ENCODE data around the gene GPC5. TPM values are rescaled to one million over a fixed set of nuclear protein-coding genes. Genes with fewer than 3 reads are reported as not detected.

Gene GPC5
- total and polyA plus RNA-seq, 2 experiments from 2014 or later: 0.32 TPM; not detected in 1

- DNase-seq: no peak
- Histone ChIP-seq H3K9me3 (ENCODE audit: low read depth) (no peaks in the 10 kb centered on the region), H3K4me1 (ENCODE audit: insufficient read depth) (no peaks in the 10 kb centered on the region), H2AFZ (no peak overlapping the region), H3K27ac (no peak overlapping the region), H4K20me1 (ENCODE audit: insufficient read depth) (no peaks in the 10 kb centered on the region), H3K27me3 (replicated peaks; ENCODE audit: insufficient read depth) (no peaks in the 10 kb centered on the region), H3K79me2 (ENCODE audit: insufficient read depth) (no peaks in the 10 kb centered on the region), H3K4me3 (no peak overlapping the region), H3K9me2 (ENCODE audit: insufficient read depth) (no peaks in the 10 kb centered on the region), H3F3A (ENCODE audit: insufficient read depth) (no peaks in the 10 kb centered on the region), H3K9ac (no peak overlapping the region), H3K4me2 (ENCODE audit: unreplicated experiment) (no peak overlapping the region), H3K36me3 (ENCODE audit: low read depth) (no peaks in the 10 kb centered on the region)
- TF ChIP-seq EZH2 (IDR thresholded peaks at IDR 0.05; ENCODE audit: insufficient read depth, poor library complexity, severe bottlenecking): no peak
- no peak for TF ChIP-seq EZH2phosphoT487 (IDR thresholded peaks at IDR 0.05; ENCODE audit: insufficient read depth, low read depth)
- WGBS, 2 experiments (ENCODE audit: low coverage in 1 of 2, low lambda C conversion rate in 2 of 2, missing lambda C conversion rate in 2 of 2): 35 to 36% methylated on average over 1 of the region's 1 CpG
- in situ Hi-C loops (cut with MboI): no loop called here
Observed at GRCh38 chr13:92656103-92656502, 1257.7 kb downstream of the GPC5 start.

GRCh38 chr13:92656648-92657047, 1258.2 kb downstream of the GPC5 start:
- TF ChIP-seq EZH2 (IDR thresholded peaks at IDR 0.05; ENCODE audit: insufficient read depth, poor library complexity, severe bottlenecking) (no peak), EZH2phosphoT487 (IDR thresholded peaks at IDR 0.05; ENCODE audit: insufficient read depth, low read depth) (no peak)
- no peaks in the 10 kb centered on the region for H3F3A ChIP-seq (ENCODE audit: insufficient read depth)
- H4K20me1 ChIP-seq (ENCODE audit: insufficient read depth): no peaks in the 10 kb centered on the region
- H3K27ac ChIP-seq: no peak overlapping the region
- H3K4me3 ChIP-seq: no peak overlapping the region
- H3K36me3 ChIP-seq (ENCODE audit: low read depth): no peaks in the 10 kb centered on the region
- no peaks in the 10 kb centered on the region for H3K9me2 ChIP-seq (ENCODE audit: insufficient read depth)
- no peak overlapping the region for H3K4me2 ChIP-seq (ENCODE audit: unreplicated experiment)
- no peaks in the 10 kb centered on the region for H3K79me2 ChIP-seq (ENCODE audit: insufficient read depth)
- no peak overlapping the region for H2AFZ ChIP-seq
- no peaks in the 10 kb centered on the region for H3K27me3 ChIP-seq (replicated peaks; ENCODE audit: insufficient read depth)
- no peak for DNase-seq
- no peaks in the 10 kb centered on the region for H3K4me1 ChIP-seq (ENCODE audit: insufficient read depth)
- in situ Hi-C loops (cut with MboI): no loop called here
- no peak overlapping the region for H3K9ac ChIP-seq
- H3K9me3 ChIP-seq (ENCODE audit: low read depth): no peaks in the 10 kb centered on the region
- 15 to 22% methylated on average over 7 of the region's 7 CpGs for WGBS, 2 experiments (ENCODE audit: low coverage in 1 of 2, low lambda C conversion rate in 2 of 2, missing lambda C conversion rate in 2 of 2)

GRCh38 chr13:92657565-92657964, 1259.1 kb downstream of the GPC5 start:
- Histone ChIP-seq H3K9ac (no peak overlapping the region), H3K27ac (no peak overlapping the region), H3K9me2 (ENCODE audit: insufficient read depth) (no peaks in the 10 kb centered on the region), H3K4me1 (ENCODE audit: insufficient read depth) (no peaks in the 10 kb centered on the region), H3K4me3 (no peak overlapping the region), H3K27me3 (replicated peaks; ENCODE audit: insufficient read depth) (no peaks in the 10 kb centered on the region), H2AFZ (no peak overlapping the region), H3K4me2 (ENCODE audit: unreplicated experiment) (no peak overlapping the region), H3K9me3 (ENCODE audit: low read depth) (no peaks in the 10 kb centered on the region), H3K36me3 (ENCODE audit: low read depth) (no peaks in the 10 kb centered on the region), H4K20me1 (ENCODE audit: insufficient read depth) (no peaks in the 10 kb centered on the region), H3F3A (ENCODE audit: insufficient read depth) (no peaks in the 10 kb centered on the region), H3K79me2 (ENCODE audit: insufficient read depth) (no peaks in the 10 kb centered on the region)
- in situ Hi-C loops (cut with MboI): no loop called here
- DNase-seq: no peak
- TF ChIP-seq EZH2phosphoT487 (IDR thresholded peaks at IDR 0.05; ENCODE audit: insufficient read depth, low read depth) (no peak), EZH2 (IDR thresholded peaks at IDR 0.05; ENCODE audit: insufficient read depth, poor library complexity, severe bottlenecking) (no peak)

- no peak overlapping the region for H3K27ac ChIP-seq
- H3K36me3 ChIP-seq (ENCODE audit: low read depth): no peaks in the 10 kb centered on the region
- no peak overlapping the region for H3K4me3 ChIP-seq
- H3F3A ChIP-seq (ENCODE audit: insufficient read depth): no peaks in the 10 kb centered on the region
- DNase-seq: no peak
- no peak for TF ChIP-seq EZH2 (IDR thresholded peaks at IDR 0.05; ENCODE audit: insufficient read depth, poor library complexity, severe bottlenecking)
- no peak for TF ChIP-seq EZH2phosphoT487 (IDR thresholded peaks at IDR 0.05; ENCODE audit: insufficient read depth, low read depth)
- WGBS, 2 experiments (ENCODE audit: low coverage in 1 of 2, low lambda C conversion rate in 2 of 2, missing lambda C conversion rate in 2 of 2): 28 to 33% methylated on average over 5 of the region's 5 CpGs
- H2AFZ ChIP-seq: no peak overlapping the region
- no peaks in the 10 kb centered on the region for H3K27me3 ChIP-seq (replicated peaks; ENCODE audit: insufficient read depth)
- no peaks in the 10 kb centered on the region for H3K9me3 ChIP-seq (ENCODE audit: low read depth)
- H3K9me2 ChIP-seq (ENCODE audit: insufficient read depth): no peaks in the 10 kb centered on the region
- H3K79me2 ChIP-seq (ENCODE audit: insufficient read depth): no peaks in the 10 kb centered on the region
- no peak overlapping the region for H3K4me2 ChIP-seq (ENCODE audit: unreplicated experiment)
- no peaks in the 10 kb centered on the region for H3K4me1 ChIP-seq (ENCODE audit: insufficient read depth)
- no peaks in the 10 kb centered on the region for H4K20me1 ChIP-seq (ENCODE audit: insufficient read depth)
- H3K9ac ChIP-seq: no peak overlapping the region
- in situ Hi-C loops (cut with MboI): no loop called here
Observed at GRCh38 chr13:92658293-92658692, 1259.9 kb downstream of the GPC5 start.

- Histone ChIP-seq H3K27me3 (replicated peaks; ENCODE audit: insufficient read depth) (no peaks in the 10 kb centered on the region), H3K4me2 (ENCODE audit: unreplicated experiment) (no peak overlapping the region), H3K36me3 (ENCODE audit: low read depth) (no peaks in the 10 kb centered on the region), H3K9ac (no peak overlapping the region), H3K27ac (no peak overlapping the region), H3F3A (ENCODE audit: insufficient read depth) (no peaks in the 10 kb centered on the region), H3K4me3 (no peak overlapping the region), H3K79me2 (ENCODE audit: insufficient read depth) (no peaks in the 10 kb centered on the region), H2AFZ (no peak overlapping the region), H4K20me1 (ENCODE audit: insufficient read depth) (no peaks in the 10 kb centered on the region), H3K9me3 (ENCODE audit: low read depth) (no peaks in the 10 kb centered on the region), H3K4me1 (ENCODE audit: insufficient read depth) (no peaks in the 10 kb centered on the region), H3K9me2 (ENCODE audit: insufficient read depth) (no peaks in the 10 kb centered on the region)
- 38 to 45% methylated on average over 1 of the region's 1 CpG for WGBS, 2 experiments (ENCODE audit: low coverage in 1 of 2, low lambda C conversion rate in 2 of 2, missing lambda C conversion rate in 2 of 2)
- in situ Hi-C loops (cut with MboI): no loop called here
- no peak for TF ChIP-seq EZH2phosphoT487 (IDR thresholded peaks at IDR 0.05; ENCODE audit: insufficient read depth, low read depth)
- no peak for TF ChIP-seq EZH2 (IDR thresholded peaks at IDR 0.05; ENCODE audit: insufficient read depth, poor library complexity, severe bottlenecking)
- no peak for DNase-seq
Observed at GRCh38 chr13:92661406-92661805, 1263.0 kb downstream of the GPC5 start.

Measured in GM23248 (cell line).